Hematopoietic multipotent progenitor cell treated with erythropoietin and hydrocortisone succinate and interleukin-3 and kit ligand, for 15 days (in vitro differentiated cells): ENCODE data around the gene MDN1.
"Not testable (repeated sequence)": the region's sequence is repeated elsewhere in the genome, so short reads cannot be mapped to it uniquely, and the experiment has no call there.

Experiments
- DNase-seq: peaks from one replicate; pipeline ENCODE4 v3.0.0-alpha.2; 2015; ENCODE audit warnings: low spot score

The MDN1 gene

GRCh38 chr6:89763550-89763949, 56.0 kb downstream of the MDN1 start:
- no peak for DNase-seq

- DNase-seq: no peak
Measured at GRCh38 chr6:89758830-89759229, 60.8 kb downstream of the MDN1 start.

- DNase-seq: no peak
Measured at GRCh38 chr6:89750338-89750737, 69.3 kb downstream of the MDN1 start.

GRCh38 chr6:89749918-89750317, 69.7 kb downstream of the MDN1 start:
- no peak for DNase-seq

DNA sequence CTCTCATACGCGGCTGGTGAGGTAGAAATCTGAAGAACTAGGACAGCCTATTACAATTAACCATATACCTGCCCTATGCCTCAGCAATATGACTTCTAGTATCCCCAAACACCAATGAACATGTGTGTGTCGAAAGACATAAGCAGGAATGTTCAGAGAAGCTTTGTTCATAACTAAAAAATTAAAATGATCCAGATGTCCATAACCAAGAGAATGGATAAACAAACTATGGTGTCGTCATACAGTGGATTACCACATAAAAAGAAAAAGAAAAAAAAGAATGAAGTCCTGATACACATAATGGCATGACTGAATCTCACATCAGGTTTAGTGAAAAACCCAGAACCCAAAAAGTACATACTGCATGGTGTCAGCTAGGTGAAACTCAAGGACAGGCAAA, 73.9 kb downstream of the MDN1 start:
- DNase-seq: no peak

DNA sequence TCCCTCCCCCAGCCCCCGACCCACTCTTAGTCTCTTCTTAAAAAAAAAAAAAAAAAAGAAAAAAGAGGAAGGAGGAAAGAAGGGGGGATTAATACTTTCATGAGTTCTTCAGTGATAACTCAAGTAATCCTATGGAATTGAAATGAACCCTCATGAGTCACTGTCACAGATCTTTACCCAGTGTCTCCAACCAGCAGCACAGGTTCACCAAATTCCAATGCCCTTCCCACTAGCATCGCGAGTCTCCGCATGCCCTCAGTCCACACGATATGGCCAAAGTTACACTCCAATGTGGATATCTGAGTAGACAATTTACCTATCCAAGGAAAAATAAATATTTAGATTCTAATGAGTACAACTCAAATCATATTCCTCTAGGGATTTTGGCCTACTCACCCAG, 74.5 kb downstream of the MDN1 start:
- no peak for DNase-seq

DNA sequence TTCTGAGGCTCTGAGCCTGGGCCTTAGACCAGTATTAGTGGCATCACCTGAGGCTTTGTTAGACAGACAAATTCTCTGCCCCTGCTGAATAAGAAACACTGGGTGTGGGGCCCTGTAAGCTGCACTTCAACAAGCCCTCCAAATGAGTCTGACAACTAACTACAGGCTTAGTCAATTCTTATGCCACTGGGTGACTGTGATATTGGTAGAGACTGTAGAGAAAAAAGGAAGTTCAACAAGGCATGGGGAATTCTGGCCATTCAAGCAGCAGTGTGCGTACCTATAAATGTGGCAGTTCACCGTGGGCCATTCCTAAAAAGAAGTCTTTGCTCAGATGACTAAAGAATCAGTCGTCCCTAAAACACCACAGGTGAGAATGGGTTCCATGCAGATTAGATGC, 82.7 kb downstream of the MDN1 start:
- DNase-seq: no peak

GRCh38 chr6:89734526-89734925, 85.1 kb downstream of the MDN1 start:
- DNase-seq: no peak

DNA sequence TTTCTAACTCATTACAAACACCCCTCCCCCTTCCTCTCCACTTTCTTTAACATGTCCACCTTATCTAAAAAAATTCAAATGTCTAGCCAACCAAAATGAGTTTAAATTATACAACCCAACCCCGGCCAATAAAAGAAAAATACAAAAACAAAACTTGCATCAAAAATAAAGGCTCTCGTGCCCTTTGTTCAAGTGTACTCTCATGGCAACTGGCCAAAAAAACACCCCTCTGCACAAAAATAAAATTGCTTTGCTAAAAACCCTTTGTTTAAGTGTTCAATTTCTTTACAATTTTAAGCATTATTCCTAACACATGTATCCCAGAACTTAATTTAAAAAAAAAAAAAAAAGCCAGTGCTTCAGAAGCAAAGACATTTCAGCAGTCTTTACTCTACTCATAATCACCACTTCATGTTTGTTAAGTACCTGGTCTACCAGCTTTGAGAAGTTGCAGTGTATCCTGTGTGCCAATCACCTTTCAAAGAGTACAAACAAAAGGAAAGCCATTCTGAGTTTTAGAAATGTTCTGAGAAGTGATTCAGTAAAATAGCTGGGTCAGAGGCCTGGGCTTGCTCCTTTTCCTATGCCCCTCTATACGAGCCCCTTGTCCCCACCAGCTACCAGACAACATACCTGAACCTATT, 87.5 kb downstream of the MDN1 start:
- no peak for DNase-seq

DNA sequence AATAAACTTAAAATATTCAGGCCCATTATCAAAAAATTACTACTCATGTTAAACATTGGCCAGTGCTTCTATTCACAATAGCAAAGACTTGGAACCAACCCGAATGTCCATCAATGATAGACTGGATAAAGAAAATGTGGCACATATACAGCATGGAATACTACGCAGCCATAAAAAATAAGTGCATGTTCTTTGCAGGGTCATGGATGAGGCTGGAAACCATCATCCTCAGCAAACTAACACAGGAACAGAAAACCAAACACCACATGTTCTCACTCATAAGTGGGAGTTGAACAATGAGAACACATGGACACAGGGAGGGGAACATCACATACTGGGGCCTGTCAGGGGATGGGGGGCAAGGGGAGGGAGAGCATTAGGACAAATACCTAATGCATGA, 88.3 kb downstream of the MDN1 start:
- not testable (repeated sequence) for DNase-seq

DNA sequence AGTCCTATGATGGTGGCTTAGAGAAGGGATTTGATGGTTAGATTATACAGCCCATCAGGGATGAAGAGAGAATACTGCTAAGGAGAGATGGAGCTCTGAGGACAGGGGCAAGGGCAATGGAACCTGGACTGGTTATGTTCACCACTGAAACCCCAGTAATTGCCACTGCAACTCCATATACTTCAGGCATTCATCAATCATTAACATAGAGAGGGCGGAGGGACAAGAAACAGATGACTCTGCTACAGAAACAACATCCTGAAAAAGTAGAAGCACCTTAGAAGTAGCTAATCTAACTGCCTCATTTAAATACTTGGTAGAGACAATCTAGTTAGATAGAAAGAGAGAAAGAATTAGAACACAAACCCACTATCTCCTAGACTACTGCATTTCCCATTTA, 89.8 kb downstream of the MDN1 start:
- DNase-seq: no peak

DNA sequence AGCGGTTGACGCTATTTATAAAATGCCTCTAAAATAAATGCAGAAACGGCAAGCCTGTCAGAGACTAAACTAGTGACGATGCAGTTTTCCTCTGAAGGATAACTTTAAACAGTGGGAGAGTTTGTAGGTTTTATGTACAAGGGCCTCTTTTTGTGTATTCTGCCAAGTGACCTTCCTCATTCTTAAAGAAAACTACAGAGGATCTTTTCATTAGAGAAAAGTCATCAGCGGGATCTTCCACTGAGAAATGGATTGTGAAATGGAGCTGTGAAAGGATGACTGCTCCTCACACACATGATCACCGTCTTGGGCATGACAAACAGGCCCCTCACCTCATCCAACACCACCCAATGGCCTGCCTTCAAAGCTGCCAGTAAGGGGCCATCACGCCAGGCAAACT, 92.1 kb downstream of the MDN1 start:
- no peak for DNase-seq

DNA sequence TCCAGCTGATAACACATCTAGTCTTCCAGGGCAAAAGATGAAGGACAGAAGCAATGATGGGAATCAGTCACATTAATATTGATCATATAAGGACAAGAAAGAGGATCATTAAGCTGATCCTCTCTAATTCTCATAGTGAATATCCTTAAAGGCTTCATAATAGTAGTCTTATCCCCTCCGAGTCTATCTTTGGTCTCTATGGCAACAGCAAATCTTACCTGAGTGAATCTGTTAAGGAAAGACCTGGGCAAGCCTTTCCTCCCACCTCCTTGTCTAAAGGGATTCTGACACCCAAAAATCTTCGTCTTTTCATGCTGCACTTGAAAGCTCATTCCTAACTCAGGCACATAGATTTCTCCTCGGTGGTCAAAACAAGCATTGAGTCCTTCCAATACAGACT, 94.6 kb downstream of the MDN1 start:
- DNase-seq: no peak

GRCh38 chr6:89723046-89723445, 96.5 kb downstream of the MDN1 start:
- no peak for DNase-seq

DNA sequence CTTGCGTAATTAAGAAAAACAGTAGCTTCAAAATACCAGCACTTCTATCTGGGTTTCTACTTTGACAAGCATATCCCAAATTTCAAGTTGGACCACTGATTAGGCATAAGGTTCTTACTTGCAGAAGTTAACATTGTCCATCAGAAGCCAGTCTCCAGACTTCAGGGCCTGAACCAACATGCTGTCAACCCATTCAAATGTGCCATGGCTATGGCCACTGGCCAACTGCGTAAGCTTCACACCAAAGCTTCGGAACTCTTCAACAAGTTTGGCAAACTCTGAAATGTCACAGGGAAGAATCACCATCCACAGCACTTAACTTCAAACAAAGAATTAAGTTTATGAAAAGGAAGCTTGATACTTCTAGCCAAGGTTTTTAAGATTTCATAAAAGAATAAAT, 103.1 kb downstream of the MDN1 start:
- no peak for DNase-seq

- DNase-seq: no peak
Measured at GRCh38 chr6:89711801-89712200, 107.8 kb downstream of the MDN1 start.

- no peak for DNase-seq
Measured at GRCh38 chr6:89708316-89708715, 111.3 kb downstream of the MDN1 start.

GRCh38 chr6:89707766-89708165, 111.8 kb downstream of the MDN1 start:
- no peak for DNase-seq

DNA sequence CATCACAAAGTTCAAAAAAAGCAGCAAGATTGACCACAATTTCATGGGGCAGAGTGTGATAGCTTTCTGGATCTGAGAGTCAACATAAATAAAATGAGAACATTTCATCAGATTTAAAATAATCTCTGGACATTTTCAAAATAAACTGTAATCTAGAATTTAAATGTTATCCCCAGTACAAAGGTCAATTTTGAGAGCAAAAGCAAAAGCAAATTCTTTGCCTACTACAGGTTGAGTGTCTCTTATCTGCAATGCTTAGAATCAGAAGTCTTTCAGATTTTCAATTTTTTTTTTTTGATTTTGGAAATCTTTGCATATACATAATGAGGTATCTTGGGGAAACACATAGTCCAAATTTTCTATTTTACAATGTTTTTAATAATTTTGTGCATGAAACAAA, 113.5 kb downstream of the MDN1 start:
- no peak for DNase-seq

DNA sequence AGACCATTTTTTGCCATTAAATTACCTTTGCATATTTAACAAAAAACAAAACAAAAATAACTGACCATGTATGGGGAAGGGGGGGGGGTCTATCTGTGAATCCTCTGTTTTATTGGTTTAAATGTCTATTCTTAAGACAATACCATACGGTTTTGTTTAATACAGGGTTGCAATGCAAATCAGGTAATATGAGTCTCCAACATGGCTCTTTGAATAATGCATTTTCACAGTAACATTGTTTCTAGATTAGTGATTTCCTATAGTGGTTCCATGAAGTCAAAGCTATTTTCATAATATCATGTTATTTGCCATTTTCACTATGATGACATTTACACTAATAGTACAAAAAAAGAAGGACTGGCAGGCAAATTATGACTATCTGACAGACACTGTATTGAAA, 116.3 kb downstream of the MDN1 start:
- DNase-seq: no peak

DNA sequence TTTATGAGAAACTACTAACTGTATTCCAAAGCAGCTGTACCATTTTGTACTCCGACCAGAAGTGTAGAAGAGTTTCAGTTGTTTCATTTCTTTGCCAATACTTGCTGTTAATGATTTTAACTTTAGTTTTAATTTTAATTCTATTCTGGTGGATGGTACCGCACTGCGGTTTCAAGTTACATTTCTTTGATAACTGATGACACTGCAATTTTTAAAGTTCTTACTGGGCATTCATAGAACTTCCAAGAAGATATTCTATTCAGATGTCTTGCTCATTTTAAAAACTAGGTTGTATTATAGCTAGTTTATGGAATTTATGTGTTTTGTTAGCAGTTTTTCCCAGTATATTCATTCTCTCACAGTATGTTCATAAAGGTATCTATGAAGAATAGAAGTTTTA, 117.2 kb downstream of the MDN1 start:
- no peak for DNase-seq

- no peak for DNase-seq
Measured at GRCh38 chr6:89695667-89696066, 123.9 kb downstream of the MDN1 start.

DNA sequence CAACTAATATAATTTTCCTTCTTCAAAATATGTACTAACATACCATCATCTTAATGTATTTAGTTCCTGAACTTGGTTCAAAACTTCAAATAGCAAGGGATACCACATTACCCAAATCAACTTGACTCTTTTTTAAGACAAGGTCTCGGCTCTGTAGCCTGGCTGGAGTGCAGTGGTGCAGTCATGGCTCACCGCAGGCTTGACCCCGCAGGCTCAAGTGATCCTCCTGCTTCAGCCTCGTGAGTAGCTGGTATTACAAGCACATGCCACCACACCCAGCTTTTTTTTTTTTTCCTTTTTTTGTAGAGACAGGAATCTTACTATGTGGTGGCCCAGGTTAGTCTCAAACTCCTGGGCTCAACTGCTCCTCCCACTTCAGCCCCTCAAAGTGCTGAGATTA, 125.2 kb downstream of the MDN1 start:
- no peak for DNase-seq

GRCh38 chr6:89693207-89693606, 126.4 kb downstream of the MDN1 start:
- DNase-seq: no peak

DNA sequence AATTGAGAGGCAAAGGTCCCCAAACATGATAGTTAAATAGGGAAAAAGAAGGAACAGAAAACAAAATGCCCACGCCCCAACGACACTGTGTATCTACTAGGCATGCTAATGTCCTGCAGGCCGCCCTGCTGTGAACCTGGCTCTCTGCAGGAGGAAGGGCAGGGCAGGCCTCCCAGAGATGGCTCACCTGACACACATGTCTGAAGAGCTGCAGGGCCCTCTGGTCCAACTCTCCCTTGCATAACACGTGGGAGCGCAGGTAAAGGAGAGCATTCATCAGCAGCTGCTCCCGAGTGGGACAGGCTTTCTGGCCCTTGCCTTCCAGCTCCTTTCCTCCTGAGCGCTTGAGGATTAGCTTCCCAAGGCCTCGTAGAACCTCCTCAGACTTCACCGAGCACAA, 127.3 kb downstream of the MDN1 start:
- no peak for DNase-seq
